Activated CD4-positive, alpha-beta T cell treated with anti-CD3 and anti-CD28 coated beads for 36 hours (primary cell): ENCODE data around the gene SCYGR4. TPM values are rescaled to one million over a fixed set of nuclear protein-coding genes. Genes with fewer than 3 reads are reported as not detected.

Experiments
- total RNA-seq, 2 experiments: library from RNA; stranded (reverse); gene quantifications; one replicate each; pipeline ENCODE4 v1.2.3, GENCODE V29; 2021

Gene SCYGR4
- total RNA-seq, 2 experiments from 2014 or later: not detected

Other genes with a start within 250 kb of the SCYGR4 start
- gene TM4SF20, start 238.2 kb upstream of the SCYGR4 start, total RNA-seq: not detected
- gene SCYGR1, start 229.5 kb upstream of the SCYGR4 start, total RNA-seq: not detected
- 100 to 1,000 TPM; 158 to 214 TPM for gene AGFG1, start 145.3 kb upstream of the SCYGR4 start, total RNA-seq
- gene SCYGR2, start 18.6 kb upstream of the SCYGR4 start, total RNA-seq: not detected
- gene SCYGR3, start 2.7 kb upstream of the SCYGR4 start, total RNA-seq: not detected
- not detected for gene SCYGR5, start 49.3 kb downstream of the SCYGR4 start, total RNA-seq
- gene SLC19A3, start 100.5 kb downstream of the SCYGR4 start, total RNA-seq: not detected
- not detected for gene SCYGR6, start 107.3 kb downstream of the SCYGR4 start, total RNA-seq
- gene SCYGR7, start 110.8 kb downstream of the SCYGR4 start, total RNA-seq: not detected
- not detected for gene SCYGR8, start 128.4 kb downstream of the SCYGR4 start, total RNA-seq
- gene CCL20, start 196.3 kb downstream of the SCYGR4 start, total RNA-seq: 10 to 100 TPM in 1 of 2 experiments, 1 to 10 TPM in 1; 7.9 to 16.2 TPM